ENCODE results near the gene KCNQ1OT1.

DNA sequence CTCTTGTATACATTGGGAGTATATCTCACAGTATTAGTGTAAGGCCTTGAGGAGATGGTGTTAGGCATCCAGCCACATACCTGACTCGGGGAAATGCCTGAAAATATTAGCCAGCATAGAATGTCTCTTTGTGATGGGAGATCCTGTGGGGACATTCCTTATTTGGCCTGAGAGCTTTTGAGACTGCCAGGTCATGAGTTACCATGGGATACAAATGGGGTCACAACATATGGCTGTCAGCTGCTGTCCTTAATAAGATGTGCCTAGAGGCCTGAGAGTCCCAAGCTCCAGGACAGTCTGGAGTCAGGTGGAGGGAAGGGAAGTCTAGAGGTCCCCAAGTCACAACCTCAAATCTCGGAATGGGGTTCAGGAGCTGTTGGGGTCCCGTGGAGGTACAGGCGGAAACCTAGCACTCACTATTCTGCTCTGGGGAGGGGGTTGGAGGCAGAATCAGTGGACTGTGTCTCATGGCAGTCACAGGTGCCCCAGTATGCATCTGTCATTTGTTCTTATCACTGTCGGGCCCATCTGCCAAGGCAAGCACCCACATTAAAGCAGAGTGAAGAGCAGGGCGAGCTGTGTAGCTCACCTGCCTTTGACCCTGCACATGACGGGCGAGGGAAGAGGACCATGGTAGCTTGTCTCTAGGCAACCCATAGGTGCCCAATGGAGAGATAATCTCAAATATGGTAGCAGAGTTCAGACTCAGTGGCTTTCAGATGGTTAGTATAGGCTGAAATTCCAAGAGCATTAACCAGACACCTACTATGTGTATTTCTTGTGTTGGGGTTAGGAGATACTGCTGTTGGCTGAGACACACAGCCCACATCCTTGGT, 29.9 kb downstream of the KCNQ1OT1 start:
- TF ChIP-seq EZH2phosphoT487 (IDR thresholded peaks at IDR 0.05; ENCODE audit: borderline replicate concordance, low read depth), result no peak
- TF ChIP-seq, protein P1, sequence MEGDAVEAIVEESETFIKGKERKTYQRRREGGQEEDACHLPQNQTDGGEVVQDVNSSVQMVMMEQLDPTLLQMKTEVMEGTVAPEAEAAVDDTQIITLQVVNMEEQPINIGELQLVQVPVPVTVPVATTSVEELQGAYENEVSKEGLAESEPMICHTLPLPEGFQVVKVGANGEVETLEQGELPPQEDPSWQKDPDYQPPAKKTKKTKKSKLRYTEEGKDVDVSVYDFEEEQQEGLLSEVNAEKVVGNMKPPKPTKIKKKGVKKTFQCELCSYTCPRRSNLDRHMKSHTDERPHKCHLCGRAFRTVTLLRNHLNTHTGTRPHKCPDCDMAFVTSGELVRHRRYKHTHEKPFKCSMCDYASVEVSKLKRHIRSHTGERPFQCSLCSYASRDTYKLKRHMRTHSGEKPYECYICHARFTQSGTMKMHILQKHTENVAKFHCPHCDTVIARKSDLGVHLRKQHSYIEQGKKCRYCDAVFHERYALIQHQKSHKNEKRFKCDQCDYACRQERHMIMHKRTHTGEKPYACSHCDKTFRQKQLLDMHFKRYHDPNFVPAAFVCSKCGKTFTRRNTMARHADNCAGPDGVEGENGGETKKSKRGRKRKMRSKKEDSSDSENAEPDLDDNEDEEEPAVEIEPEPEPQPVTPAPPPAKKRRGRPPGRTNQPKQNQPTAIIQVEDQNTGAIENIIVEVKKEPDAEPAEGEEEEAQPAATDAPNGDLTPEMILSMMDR (IDR thresholded peaks at IDR 0.05), result no peak
- TF ChIP-seq, protein P2, sequence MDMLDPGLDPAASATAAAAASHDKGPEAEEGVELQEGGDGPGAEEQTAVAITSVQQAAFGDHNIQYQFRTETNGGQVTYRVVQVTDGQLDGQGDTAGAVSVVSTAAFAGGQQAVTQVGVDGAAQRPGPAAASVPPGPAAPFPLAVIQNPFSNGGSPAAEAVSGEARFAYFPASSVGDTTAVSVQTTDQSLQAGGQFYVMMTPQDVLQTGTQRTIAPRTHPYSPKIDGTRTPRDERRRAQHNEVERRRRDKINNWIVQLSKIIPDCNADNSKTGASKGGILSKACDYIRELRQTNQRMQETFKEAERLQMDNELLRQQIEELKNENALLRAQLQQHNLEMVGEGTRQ (IDR thresholded peaks at IDR 0.05; ENCODE audit: borderline replicate concordance, low read depth, low read length), result no peak

All from SK-N-SH (cell line).